Muscle of back (tissue), 11 donors: Measurements from ENCODE around the gene PITPNM2. TPM values are rescaled to one million over a fixed set of nuclear protein-coding genes. Genes with fewer than 3 reads are reported as not detected.

Experiments
- DNase-seq, 3 donors: peaks; one replicate each; pipeline versions ENCODE4 v3.0.0 to v3.0.0-alpha.2; 2013
- polyA plus RNA-seq, 10 donors: library from polyadenylated mRNA; unstranded; fragments of 120-200 nt; gene quantifications; one replicate each; pipeline ENCODE4 v1.2.1, GENCODE V29; 2013; ENCODE audit not compliant: insufficient read length in 10 of 10

PITPNM2 gene
- polyA plus RNA-seq, 10 donors: 3.4 to 6.7 (median 5.6) TPM

DNA sequence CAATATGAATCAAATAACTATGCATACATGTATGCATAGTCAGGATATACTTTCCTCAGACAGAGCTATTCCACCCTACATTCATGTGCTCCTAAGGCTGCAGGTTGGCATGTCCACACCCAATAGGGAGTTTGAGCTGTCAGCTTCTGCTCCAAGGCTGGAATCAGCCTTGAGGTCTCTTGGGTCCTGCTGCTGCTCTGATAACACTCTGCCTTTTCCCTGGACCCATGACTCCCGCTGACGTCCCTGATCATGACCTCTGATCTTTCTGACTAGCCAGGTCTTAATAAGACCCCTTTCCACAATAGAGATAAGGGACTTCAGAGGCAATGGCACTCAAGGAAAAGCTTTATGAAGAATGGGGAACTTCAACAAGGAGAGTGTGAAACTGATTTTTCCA lies 5.7 kb downstream of the PITPNM2 start:
- no peak for DNase-seq

DNA sequence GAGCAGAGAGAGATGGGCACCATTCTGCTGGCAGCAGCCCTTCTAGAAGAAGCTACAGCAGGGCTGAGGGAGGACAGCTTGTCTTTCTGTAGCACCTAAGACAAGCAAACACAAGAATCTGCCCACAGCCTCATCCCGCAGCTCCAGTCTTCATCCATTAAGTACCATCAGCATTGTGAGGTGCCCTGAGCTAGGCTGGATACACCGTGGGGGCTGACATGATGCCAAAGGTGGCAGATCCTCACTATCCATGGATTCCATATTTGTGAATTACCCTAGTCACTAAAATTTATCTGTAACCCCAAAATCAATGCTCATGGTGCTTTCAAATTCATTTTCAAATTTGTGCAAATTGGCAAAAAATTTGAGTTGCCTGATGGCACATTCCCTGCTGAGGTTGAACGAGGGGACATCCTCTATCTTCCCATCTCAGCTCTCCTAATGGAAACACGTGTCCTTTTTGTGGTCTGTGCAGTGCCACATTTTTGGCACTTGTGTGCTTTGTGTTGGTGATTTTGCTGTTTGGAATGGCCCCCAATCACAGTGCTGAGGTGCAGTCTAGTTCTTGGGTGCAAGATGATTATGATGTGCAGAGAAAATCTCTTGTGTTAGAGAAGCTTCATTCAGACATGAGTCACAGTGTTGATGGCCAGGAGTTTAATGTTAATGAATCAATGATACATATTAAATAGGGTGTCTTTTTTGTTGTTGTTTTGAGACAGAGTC lies 7.0 kb downstream of the PITPNM2 start:
- no peak for DNase-seq

DNA sequence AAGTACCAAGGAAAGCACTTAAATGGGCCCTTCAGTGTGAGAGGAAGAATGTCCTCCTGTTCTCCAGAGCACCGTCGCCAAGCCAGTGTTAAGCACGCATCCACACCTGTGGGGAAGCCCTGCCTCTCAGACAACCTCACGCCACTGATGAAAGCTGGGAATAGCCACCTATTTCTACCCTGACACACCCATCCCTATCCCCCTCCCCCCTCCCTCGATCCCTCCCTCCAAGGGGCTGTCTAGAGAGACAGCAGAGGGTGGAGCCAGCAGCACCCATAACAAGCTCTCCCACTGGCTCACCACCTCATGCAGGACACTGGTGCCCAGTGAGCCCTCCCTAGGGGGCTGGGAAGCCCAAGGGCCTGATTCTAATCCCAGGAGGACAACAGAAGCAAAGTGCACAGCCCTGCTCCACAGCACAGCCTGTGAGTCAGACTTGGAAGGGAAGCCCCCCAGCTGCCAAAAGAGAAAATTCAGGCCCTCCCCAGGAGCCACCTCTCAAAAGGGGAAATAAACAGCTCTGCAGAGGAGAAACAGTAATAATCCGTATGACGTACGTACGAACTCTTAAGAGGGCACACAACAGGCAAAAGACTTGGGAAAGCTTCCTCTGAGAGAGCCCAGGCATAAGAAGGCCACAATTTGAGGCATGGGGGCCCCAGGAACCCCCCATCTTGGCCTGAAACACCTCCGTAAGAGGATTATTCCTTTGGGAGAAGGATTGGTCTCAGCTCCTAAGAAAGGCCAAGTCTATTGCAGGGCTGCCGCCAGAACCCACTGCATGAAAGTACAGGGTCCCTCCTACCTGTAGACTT lies 7.8 kb downstream of the PITPNM2 start:
- no peak for DNase-seq

DNA sequence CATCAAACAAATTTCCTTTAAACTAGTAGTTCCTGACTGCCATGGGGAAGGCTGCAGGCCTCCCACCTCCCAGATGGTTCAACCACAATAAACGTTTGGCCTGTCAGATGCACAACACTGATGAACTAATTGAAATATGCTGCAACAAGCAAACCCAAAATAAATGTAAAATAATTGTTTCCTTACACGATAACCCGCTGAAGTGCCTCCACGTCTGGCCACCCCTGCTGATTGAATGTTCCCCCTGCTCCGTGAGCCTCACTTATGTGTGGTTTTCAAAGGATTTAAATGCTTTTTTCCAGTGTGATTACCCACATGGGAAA lies 8.4 kb downstream of the PITPNM2 start:
- no peak for DNase-seq

DNA sequence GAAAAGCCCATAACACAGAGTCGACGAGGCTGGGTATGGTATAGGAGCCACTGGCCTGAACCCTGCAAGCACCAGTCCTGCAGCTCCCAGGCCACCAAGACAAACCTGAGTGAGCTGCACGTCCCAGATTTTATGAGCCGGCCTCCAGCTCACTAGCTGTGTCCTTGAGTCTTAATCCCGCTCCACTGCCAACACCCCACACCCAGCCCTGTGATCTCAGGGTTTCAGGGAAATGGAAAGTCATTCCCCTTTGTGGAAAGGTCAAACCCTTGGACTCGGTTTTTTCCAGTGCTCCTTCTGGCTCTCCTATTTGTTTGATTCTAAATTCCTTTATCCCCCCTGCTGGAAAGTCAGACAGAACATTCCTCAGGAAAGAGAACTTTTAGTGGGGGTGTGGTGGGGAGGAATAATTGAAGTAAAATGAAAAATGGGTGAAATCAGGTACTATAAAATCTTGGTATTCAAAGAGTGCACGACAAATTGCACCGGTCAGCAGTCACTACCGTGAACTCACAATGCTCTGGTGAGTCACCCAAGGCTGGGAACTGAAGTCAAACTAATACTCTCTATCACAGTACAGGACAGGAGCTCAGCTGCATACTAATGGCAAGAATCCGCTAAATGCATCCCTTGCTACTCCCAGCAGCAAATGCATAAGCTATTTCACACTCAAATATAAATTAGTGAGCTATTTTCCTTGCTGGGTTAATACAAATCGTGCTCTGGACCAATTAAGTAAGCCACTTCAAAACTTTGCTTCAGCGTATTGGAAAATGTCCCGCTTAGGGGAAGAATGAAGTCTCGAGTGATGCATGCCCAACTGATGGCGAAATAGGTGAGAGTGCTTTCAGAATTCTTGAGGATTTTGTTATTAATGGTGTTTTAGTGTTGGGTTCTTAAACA lies 9.0 kb downstream of the PITPNM2 start:
- DNase-seq: peak; percentile 50 to 79 (median 54)

DNA sequence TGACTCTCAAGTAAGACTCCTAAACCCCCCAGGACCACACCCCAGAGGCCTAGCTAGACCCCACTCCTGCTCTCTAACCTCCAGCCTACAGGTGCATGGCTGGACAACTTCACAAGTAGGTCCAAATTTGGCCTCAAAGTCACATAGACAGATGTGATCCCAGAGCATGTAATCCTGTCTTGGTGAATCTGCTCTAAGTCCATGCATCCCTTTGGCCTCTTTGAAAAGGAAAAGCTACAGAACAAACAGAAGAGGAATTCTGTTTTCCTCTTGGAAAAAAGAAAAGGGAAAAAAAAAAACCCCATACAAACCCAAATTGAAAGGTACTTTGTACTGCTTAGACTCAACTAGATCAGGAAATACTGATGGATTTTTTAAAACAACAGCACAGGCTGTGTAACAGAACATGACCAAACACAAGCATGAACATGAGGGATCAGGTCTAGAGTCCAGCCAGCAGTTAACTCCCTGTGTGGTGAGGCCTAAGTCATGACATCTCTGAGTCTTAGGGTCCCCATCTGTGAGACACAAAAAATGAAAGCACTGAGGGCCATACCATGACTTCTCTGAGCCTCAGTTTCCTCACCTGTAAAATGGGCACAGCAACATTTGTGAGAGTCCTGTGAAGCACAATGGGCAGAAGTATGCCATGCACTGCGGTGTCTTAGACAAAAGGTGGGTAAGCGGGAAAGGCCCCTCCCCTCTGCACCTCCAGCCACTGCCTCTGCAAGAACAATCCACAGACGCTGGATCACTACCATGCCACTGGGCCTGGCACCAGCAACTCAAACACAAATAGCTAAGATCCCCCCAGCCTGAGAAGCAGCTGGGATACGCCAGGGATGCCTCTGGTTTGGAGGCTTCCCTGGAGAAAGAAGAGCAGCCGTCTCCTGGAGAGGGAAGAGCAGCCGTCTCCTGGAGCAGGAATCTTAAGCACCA lies 9.9 kb downstream of the PITPNM2 start:
- DNase-seq: no peak

DNA sequence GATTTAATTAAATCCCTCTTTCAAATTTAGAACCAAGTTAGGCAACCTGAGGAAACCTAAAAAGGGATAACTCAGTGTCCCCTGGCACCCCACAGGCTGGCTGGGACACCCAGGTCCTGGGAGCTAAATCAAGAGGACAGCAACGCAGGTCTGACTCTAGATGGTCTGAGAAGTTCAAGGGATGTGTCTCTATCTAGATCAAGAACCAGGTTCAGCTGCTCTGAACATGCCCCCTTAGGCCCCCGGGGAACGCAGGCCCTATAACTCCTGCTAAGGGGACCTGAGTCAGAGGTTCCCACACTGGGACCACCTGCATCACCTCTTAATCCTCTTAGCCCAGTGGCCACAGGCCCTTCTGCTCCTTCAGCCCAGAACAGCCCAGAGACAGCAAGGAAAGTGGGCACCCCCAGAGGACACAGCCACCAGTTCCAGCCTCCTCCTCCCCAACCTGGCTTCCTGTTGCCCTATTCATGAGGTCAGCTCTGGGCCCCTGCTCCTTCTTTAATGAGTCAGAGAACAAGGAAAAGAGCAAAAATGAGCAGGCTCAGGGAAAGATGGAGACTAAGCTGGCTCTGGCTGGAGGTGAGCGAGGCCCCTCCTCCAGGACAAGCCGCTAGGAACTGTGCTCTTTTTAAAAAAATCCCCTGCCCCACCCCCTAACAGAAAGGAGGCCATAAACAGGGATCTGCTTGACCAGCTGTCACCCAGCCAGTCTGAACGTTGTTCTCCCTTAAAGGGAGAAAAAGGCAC lies 10.8 kb downstream of the PITPNM2 start:
- peak in 1 of 3 donors; percentile 74 for DNase-seq

DNA sequence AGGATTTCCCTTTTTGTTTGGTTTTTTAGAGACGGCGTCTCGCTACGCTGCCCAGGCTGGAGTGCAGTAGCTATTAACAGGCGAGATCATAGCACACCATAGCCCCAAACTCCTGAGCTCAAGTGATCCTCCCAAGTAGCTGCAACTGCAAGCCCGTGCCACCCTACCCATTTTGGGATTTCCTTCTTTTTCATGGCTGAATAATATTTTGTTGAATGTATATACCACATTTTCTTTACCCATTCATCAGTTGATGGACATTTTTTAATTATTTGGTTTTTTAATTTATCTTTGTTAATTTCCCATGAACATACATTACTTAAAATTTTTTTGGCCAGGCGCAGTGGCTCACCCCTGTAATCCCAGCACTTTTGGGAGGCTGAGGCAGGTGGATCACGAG lies 15.2 kb downstream of the PITPNM2 start:
- no peak for DNase-seq

DNA sequence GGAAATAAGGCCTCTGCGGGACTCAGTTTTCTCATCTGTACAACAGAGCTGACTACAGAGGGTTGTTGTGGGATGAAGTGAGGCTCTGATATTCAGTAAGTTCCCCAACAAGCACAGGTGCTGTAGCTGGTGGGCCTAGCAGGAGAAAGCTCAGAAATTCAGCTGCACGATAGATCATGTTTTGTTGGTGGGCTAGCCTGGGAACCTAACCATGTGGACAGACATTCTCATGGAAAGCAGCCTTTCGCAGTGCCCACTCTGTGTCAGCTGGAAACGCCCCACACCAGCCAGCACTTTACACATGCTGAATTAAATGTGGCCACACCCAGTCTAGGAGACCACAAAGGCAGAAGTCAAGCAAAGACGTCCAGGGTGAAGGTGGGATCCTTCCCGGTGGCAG lies 16.1 kb downstream of the PITPNM2 start:
- no peak for DNase-seq

DNA sequence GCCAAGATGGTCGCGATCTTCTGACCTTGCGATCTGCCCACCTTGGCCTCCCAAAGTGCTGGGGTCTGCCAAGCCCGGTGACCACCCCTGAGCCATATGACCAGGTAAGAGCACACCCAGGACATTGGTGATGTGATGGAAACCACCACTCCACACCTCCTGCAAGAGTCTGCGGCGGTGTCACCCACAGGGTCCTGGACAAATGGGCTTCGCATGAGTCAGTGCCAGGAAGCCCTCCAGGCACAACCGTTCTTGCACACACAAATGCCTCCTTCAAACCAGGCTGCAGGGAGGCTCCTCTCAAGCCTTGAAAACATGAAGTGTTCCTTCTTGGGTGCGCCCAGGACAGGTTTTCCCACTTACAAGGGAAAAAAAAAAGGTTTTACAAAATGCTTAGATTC lies 16.6 kb downstream of the PITPNM2 start:
- no peak for DNase-seq

DNA sequence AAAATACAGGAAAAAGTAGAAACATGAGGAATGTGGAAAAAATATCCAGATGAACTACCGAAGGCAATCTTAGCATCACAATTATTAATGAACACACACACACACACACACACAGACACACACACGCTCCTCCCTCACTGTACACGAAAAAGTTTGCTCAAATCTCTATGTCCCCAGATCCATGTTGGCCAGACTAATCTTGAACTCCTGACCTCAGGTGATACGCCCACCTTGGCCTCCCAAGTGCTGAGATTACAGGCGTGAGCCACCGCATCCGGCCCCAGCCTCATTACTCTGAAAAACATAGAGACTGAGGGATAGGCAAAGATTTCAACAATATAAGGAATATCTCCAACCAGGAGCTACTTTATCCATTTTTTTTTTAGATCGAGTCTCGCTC lies 17.2 kb downstream of the PITPNM2 start:
- no peak for DNase-seq

DNA sequence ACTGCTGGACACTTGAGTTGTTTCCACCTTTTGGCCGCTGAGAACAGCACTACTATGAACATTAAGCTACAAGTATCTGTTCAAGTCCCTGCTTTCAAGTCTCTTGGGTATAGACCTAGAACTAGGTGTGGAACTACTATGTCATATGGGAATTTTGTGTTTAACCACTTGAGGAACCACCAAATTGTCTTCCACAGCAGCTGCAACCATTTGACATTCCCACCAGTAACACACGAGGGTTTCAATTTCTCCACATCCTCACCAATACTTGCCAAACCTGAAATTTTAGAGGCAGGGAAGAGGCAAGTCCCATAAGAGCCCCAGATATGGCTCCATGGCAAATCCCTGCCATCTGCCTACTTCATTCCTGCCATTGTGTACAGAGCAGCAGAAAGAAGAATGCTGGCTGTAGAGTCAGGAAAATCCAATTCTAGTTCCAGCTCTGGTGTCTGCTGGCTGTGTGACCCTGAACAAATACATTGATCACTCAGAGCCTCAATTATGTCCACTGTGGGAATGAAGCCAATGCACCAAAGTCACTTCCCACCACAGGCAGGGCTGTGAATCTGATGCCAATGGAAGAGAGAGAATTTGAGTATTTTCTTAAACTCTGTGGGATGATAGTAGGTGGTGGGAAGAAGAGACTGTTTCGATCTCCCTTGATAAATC lies 17.8 kb downstream of the PITPNM2 start:
- DNase-seq: no peak

DNA sequence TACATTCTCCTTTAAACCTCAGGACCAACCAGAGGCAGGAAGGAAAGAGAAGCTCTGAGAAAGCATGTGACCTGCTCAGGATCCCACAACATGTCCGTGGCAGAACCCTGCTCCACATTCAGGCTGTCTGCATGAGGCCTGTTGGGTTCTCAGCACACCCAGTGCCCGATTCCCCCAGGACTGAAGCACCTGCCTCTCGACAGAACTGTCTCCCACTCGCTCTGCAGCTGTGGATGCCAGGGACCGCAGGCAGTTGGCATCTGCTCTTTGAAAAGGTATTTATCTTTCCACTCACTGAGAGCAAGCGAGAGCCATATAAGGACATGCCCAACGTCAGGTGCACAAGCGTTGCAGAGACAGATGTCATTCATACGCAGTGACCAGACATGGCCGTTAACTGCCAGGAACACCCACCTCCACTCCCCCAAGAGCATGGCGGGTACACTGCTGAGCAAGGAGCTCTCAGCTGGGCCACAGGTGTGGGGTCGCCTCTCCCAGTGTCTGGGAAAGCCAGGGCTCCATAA lies 18.9 kb downstream of the PITPNM2 start:
- no peak for DNase-seq

DNA sequence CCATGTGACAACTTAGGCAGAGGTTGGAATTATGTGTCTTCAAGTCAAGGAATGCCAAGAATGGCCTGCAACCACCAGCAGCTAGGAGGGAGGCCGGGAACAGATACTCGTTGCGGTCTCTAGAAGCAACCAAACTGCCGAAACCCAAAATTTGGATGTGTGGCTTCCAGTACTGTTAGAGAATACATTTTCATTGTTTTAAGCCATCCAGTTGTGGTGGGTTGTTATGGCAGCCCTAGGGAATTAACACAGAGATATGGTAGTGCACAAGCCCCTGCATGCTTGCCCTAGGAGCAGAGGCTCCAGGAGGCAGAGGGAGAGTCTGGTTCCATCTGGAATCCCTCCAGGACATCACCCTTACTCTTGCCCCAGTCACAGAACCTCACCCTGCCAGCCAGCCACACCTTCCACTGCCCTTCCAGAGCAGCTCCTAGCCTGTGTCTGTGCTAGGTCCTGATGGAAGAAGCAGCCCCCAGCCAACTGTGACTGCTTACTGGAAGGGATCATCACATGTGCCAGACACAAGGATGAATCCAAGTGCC lies 19.5 kb downstream of the PITPNM2 start:
- no peak for DNase-seq

DNA sequence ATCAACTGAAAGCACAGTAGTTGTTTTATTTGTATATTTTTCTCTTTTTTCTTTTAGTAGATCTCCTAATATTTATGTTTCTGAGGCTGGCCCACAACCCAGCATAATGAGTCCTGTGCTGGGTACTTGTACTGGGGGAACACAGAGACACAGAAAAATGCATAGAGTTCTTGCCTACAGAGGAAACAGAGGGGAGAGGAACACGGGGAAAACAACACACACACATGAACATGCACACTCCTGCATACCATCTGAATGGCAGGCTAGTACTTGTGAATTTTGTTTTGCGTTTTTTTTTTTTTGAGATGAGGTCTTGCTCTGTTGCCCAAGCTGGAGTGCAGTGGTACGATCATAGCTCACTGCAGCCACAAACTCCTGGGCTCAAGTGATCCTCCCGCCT lies 21.3 kb downstream of the PITPNM2 start:
- no peak for DNase-seq

DNA sequence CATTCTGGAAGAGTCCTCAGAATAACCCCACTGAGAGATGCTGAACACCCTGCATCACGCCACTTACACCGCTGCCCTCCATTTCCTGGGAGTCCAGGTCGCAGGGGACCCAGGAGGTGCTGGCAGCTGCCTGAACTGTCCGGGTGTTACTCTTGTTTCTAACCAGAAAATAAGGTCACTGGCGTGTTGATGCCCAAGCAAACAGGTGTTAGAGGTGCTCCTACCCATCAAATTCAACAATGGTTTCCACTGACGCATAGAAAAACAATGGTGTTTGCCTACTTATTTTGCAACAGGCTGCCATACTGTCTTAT lies 23.8 kb downstream of the PITPNM2 start:
- no peak for DNase-seq

DNA sequence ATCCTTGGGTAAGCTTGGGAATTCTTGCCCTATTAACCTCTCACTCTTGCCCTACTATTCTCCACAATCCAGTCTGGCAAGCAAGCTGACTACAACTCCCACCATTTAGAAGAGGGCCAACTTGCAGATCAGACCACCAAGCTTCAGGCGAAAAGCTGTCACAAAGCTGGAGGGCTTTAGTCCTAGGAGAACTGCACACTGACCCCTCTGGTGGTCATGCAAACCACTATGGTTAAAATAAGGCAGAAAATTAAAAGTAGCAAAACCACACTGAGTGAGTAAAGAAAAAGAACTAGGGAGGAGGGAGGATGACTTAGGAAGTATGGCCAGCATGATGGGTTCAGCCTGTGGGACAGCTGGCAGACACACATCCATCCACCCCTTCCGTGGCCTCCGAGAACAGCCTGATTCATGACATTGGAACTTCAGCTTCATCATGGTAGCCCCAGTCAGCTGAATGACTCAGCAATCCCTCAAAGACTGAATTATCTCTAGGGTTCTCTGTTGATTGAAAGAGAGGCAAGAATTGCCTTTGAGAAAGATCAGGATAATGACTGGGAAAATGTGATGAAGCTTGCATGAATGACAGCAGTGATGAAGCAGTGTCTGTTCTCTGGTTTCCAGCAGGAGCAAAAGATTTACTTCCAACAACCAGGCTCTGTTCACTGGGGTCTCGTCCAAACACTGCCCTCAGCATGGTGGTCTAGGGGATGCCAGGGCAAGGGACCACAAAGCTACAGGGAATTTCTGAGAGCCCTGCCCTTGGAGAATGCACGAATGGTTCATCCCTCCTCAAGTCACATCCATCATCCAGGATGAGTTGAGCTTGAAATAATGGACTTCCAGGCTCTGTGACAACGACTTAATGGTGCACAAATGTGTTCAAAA lies 24.4 kb downstream of the PITPNM2 start:
- peak in 2 of 3 donors; percentile 59 to 97 for DNase-seq

DNA sequence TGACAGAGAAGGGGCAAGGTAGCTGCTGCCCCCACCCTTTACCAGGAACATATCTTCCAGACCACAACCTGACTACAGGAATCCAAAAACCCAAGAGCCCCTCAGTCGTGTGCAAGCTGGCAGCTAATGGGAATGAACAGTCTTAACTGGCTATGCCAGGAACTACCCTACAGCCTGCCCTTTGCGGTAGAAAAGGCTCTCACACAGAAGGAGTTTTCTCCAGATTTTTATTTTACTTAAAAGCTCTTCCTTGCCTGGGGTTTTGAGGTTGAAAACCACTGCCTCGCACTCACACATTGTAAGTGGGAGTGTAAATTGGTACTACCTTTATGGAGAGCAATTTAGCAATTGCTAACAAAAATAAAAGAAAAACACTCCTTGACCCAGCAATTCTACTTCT lies 28.3 kb downstream of the PITPNM2 start:
- no peak for DNase-seq

DNA sequence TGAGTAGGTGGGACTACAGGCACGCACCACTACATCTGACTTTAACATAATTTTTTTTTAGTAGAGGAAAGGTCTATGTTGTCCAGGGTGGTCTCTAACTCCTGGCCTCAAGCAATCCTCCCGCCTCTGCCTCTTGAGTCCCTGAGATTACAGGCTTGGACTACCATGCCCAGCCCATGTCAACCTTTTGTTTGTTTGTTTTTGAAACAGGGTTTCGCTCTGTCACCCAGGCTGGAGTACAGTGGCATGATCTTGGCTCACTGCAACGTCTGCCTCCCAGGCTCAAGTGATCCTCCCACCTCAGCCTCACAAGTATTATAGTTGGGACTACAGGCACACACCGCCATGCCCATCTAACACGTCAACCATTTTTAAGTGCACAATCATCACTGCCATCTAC lies 29.2 kb downstream of the PITPNM2 start:
- no peak for DNase-seq
